WTC11 (cell line): ENCODE results near the gene TWIST2. TPM values are rescaled to one million over a fixed set of nuclear protein-coding genes. Genes with fewer than 3 reads are reported as not detected.

Source experiments
- ATAC-seq: fragments of 200-7000 bp; cut with Tn5 transposase; 2 replicates; pipeline ENCODE4 v1.10.0; 2021; ENCODE audit warnings: mild to moderate bottlenecking, moderate library complexity
- CTCF ChIA-PET: fragments of 300-600 bp; sonication (Branson Sonifier 250); formaldehyde crosslinking; loops from one replicate; lab custom pipeline; 2021; ENCODE audit warnings: antibody characterized with exemption; lab: Charles Lee
- POLR2A ChIA-PET: fragments of 350-600 bp; sonication (Branson Sonifier 250); formaldehyde crosslinking; loops from one replicate; lab custom pipeline; 2021; ENCODE audit warnings: antibody characterized with exemption; lab: Charles Lee
- DNase-seq: peaks from one replicate; pipeline ENCODE4 v3.0.0; 2021; ENCODE audit warnings: low spot score
- H3K27ac Mint-ChIP-seq: 2 replicates; pipeline ENCODE4 v1.8.0; 2021; ENCODE audit warnings: mixed read lengths
- H3K27me3 Mint-ChIP-seq: 2 replicates; pipeline ENCODE4 v1.8.0; 2021; ENCODE audit warnings: low read depth, mild to moderate bottlenecking, moderate library complexity, mixed read lengths
- H3K36me3 Mint-ChIP-seq: 2 replicates; pipeline ENCODE4 v1.8.0; 2021; ENCODE audit warnings: mixed read lengths
- H3K4me1 Mint-ChIP-seq: 2 replicates; pipeline ENCODE4 v1.8.0; 2022; ENCODE audit warnings: mixed read lengths
- H3K4me3 Mint-ChIP-seq: 2 replicates; pipeline ENCODE4 v1.8.0; 2021; ENCODE audit warnings: mild to moderate bottlenecking, moderate library complexity, mixed read lengths
- H3K9me3 Mint-ChIP-seq: 2 replicates; pipeline ENCODE4 v1.8.0; 2021; ENCODE audit warnings: mixed read lengths
- AR ChIP-seq: fragments of 250-450 bp; sonication (Bioruptor Pico); IDR thresholded peaks from 2 replicates; pipeline ENCODE4 v1.9.0; 2021; ENCODE audit warnings: mild to moderate bottlenecking
- ATF1 ChIP-seq: sonication (generic); formaldehyde crosslinking; IDR thresholded peaks from 2 replicates; pipeline ENCODE4 v1.8.1; 2023; ENCODE audit warnings: mild to moderate bottlenecking, moderate library complexity, missing genetic modification reagents
- ATF2 ChIP-seq: sonication (generic); formaldehyde crosslinking; IDR thresholded peaks from 2 replicates; pipeline ENCODE4 v1.8.1; 2022; ENCODE audit warnings: low read depth, missing genetic modification reagents, borderline replicate concordance
- EMX1 ChIP-seq: fragments of 250-450 bp; sonication (Bioruptor Pico); IDR thresholded peaks from 2 replicates; pipeline ENCODE4 v1.8.0; 2021; ENCODE audit warnings: mild to moderate bottlenecking
- GTF2I ChIP-seq: fragments of 250-450 bp; sonication (Bioruptor Pico); conservative IDR thresholded peaks from 2 replicates; pipeline ENCODE4 v1.4.0; 2021; ENCODE audit warnings: mild to moderate bottlenecking
- HMGA2 ChIP-seq: fragments of 250-450 bp; sonication (Bioruptor Pico); IDR thresholded peaks from 2 replicates; pipeline ENCODE4 v1.4.0; 2021; ENCODE audit warnings: mild to moderate bottlenecking, moderate library complexity
- MAX ChIP-seq: sonication (generic); formaldehyde crosslinking; IDR thresholded peaks from 2 replicates; pipeline ENCODE4 v1.8.0; 2022; ENCODE audit warnings: mild to moderate bottlenecking, missing genetic modification reagents
- SP1 ChIP-seq: sonication (generic); formaldehyde crosslinking; conservative IDR thresholded peaks from 2 replicates; pipeline ENCODE4 v1.8.1; 2022; ENCODE audit warnings: missing genetic modification reagents
- STAT6 ChIP-seq: sonication (generic); formaldehyde crosslinking; conservative IDR thresholded peaks from 2 replicates; pipeline ENCODE4 v1.8.1; 2023; ENCODE audit warnings: mild to moderate bottlenecking, low read depth, missing genetic modification reagents, moderate library complexity
- ZNF121 ChIP-seq: sonication (generic); formaldehyde crosslinking; IDR thresholded peaks from 2 replicates; pipeline ENCODE4 v1.8.0; 2023; ENCODE audit warnings: missing genetic modification reagents
- ZNF219 ChIP-seq: sonication (generic); formaldehyde crosslinking; IDR thresholded peaks from 2 replicates; pipeline ENCODE4 v1.8.0; 2023; ENCODE audit warnings: missing genetic modification reagents, mild to moderate bottlenecking, borderline replicate concordance
- ZNF671 ChIP-seq: fragments of 250-450 bp; sonication (Bioruptor Pico); IDR thresholded peaks from 2 replicates; pipeline ENCODE4 v1.8.0; 2021; ENCODE audit warnings: mild to moderate bottlenecking
- total RNA-seq: library from RNA; stranded (reverse); gene quantifications from 3 replicates; pipeline ENCODE4 v1.2.3, GENCODE V29; 2021
- TF ChIP-seq, protein P1 (sequence below): sonication (generic); formaldehyde crosslinking; IDR thresholded peaks from 2 replicates; pipeline ENCODE4 v1.8.1; 2023; ENCODE audit warnings: mild to moderate bottlenecking, missing genetic modification reagents
- TF ChIP-seq, protein P2 (sequence below): sonication (generic); formaldehyde crosslinking; IDR thresholded peaks from 2 replicates; pipeline ENCODE4 v1.8.1; 2023; ENCODE audit warnings: mild to moderate bottlenecking, moderate library complexity, missing genetic modification reagents

TWIST2 gene
- total RNA-seq, 1 experiment from 2014 or later: 5.7 TPM

- TF ChIP-seq SP1 (CRISPR knock-in tag) (no peak), EMX1 (CRISPR knock-in tag) (no peak)
Measured at GRCh38 chr2:238905644-238906043, 57.8 kb downstream of the TWIST2 start (continued).

- peaks cover 2% of the 10 kb centered on the region; the same call in 1 of the 2 replicates for H3K4me1 Mint-ChIP-seq
- 0 out of 2 replicates have a peak, but pooled peaks cover 3% of the 10 kb centered on the region for H3K9me3 Mint-ChIP-seq
- H3K4me3 Mint-ChIP-seq: no peak overlapping the region
- H3K27me3 Mint-ChIP-seq: no peaks in the 10 kb centered on the region; the same call in 1 of the 2 replicates
- no peaks in the 10 kb centered on the region for H3K36me3 Mint-ChIP-seq
- ATAC-seq: no peak
- TF ChIP-seq AR (CRISPR knock-in tag) (no peak), ZNF219 (CRISPR knock-in tag) (no peak), MAX (CRISPR knock-in tag) (no peak), ZNF671 (no peak)
- TF ChIP-seq, protein P1, sequence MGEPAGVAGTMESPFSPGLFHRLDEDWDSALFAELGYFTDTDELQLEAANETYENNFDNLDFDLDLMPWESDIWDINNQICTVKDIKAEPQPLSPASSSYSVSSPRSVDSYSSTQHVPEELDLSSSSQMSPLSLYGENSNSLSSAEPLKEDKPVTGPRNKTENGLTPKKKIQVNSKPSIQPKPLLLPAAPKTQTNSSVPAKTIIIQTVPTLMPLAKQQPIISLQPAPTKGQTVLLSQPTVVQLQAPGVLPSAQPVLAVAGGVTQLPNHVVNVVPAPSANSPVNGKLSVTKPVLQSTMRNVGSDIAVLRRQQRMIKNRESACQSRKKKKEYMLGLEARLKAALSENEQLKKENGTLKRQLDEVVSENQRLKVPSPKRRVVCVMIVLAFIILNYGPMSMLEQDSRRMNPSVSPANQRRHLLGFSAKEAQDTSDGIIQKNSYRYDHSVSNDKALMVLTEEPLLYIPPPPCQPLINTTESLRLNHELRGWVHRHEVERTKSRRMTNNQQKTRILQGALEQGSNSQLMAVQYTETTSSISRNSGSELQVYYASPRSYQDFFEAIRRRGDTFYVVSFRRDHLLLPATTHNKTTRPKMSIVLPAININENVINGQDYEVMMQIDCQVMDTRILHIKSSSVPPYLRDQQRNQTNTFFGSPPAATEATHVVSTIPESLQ (CRISPR knock-in tag): no peak
- POLR2A ChIA-PET: no interaction called here
- no peak overlapping the region for H3K27ac Mint-ChIP-seq
- DNase-seq: no peak
- CTCF ChIA-PET: interaction anchor here (1.0 kb wide), 1 partner anchor 40 kb away, joined by 3 read pairs; no protein-coding TSS in a partner anchor
Measured at GRCh38 chr2:238906254-238906935, 58.5 kb downstream of the TWIST2 start.

DNA sequence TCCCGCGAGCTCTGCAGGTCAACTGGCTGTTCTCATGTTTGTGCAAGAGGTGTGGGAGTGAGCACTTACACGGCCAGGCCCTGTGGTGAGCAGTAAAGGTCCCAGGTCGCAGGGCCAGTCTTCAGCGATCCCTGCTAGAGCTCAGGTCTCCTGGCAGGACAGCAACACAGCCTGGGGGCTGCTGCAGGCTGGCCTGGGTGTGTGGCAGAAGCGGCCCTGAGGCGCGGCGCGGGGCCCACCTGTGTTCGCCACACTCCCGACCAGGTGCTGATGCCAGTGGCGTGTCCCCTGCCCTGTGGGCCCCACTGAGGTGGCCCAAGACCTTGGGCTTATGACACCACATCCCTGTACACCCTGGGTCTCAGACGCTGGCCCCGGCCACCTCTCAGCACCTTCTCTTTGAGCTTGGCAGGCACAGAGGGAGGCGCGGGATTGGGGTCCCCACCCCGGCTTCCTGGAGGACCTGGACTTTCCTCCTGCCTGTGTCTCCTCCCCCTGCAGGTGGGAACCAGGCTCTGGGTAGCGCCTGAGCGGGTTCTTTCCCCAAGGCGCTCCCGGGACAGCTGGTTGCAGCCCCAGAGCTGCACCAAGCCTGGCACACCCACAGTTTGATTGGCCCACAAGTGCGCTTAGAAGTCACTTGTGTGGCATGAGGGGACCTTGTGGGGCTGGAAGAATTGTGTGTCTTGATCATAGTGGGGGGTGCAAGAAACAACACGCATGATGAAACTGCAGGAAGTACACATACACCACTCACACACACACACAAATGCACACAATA lies 59.2 kb downstream of the TWIST2 start:
- Mint-ChIP-seq H3K4me3 (no peak overlapping the region), H3K36me3 (no peaks in the 10 kb centered on the region), H3K27me3 (no peaks in the 10 kb centered on the region; the same call in 1 of the 2 replicates), H3K27ac (no peak overlapping the region), H3K9me3 (0 out of 2 replicates have a peak, but pooled peaks cover 3% of the 10 kb centered on the region), H3K4me1 (peaks cover 2% of the 10 kb centered on the region; the same call in 1 of the 2 replicates)
- POLR2A ChIA-PET: no interaction called here
- ATAC-seq (no peak), DNase-seq (no peak)
- no peak for TF ChIP-seq ATF1 (CRISPR knock-in tag)
- TF ChIP-seq HMGA2: no peak
- TF ChIP-seq, protein P2, sequence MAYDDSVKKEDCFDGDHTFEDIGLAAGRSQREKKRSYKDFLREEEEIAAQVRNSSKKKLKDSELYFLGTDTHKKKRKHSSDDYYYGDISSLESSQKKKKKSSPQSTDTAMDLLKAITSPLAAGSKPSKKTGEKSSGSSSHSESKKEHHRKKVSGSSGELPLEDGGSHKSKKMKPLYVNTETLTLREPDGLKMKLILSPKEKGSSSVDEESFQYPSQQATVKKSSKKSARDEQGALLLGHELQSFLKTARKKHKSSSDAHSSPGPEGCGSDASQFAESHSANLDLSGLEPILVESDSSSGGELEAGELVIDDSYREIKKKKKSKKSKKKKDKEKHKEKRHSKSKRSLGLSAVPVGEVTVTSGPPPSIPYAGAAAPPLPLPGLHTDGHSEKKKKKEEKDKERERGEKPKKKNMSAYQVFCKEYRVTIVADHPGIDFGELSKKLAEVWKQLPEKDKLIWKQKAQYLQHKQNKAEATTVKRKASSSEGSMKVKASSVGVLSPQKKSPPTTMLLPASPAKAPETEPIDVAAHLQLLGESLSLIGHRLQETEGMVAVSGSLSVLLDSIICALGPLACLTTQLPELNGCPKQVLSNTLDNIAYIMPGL (CRISPR knock-in tag): no peak
- no peak for TF ChIP-seq STAT6 (CRISPR knock-in tag)
- TF ChIP-seq ZNF121 (CRISPR knock-in tag): no peak
- no peak for TF ChIP-seq GTF2I (CRISPR knock-in tag)
- TF ChIP-seq ATF2: no peak
- TF ChIP-seq, protein P1 (CRISPR knock-in tag): no peak
- CTCF ChIA-PET: interaction anchor here (1.0 kb wide), 1 partner anchor 39 kb away, joined by 3 read pairs; no protein-coding TSS in a partner anchor
